ENCODE data around the gene ADORA2A.

ADORA2A gene

DNA sequence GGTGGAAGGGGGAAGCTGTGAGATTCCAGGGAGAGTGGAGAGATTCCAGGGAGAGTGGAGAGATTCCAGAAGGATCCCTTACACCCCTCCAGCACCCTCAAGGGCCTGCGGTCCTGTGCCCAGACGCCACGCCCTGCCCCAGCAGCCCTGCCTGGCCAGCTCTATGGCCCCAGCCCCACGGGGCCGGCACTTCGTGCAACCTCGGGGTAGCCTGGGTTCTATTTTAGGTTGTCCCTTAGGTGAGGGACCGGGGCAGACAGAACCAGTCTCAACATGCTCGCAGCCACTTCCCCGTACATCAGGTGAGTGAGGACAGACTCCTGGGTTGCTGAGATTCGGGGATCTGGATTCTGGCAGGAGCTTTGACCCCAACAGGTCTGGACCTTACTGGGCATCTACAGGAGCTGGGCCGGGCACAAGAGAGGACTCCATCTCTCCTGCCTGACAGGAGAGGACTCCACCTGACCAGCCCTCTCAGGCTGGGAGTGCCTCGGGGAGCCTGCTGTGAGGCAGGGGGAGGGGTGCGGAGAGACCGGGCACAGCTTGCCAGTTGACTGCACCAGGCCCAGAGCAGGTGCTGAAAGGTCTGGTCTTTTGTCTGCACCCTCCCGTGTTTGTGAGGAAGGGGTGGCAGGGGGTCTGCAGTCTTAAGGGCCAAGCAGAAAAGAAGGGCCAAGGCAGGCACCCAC lies 8.5 kb upstream of the ADORA2A start:
- no peak for DNase-seq (ENCODE audit: low read depth)

DNA sequence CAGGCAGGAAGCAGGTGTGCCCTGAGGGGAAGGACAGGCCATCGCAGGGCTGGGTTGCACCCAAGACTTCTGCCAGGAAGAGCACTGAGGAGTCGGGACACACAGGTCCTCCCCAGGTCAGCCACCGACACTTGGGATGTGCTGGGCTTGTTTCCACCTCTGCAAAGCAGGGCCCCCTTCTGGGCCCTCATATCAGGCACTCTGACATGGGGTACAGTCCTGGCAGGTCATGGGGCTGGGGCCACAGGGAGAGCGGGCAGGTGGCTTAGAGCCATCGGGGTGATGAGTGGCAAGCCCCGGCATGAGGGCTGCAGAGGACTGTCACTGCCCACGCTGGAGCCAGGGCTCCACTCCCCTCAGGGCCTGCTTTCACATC lies 7.9 kb upstream of the ADORA2A start:
- DNase-seq (ENCODE audit: low read depth): no peak

DNA sequence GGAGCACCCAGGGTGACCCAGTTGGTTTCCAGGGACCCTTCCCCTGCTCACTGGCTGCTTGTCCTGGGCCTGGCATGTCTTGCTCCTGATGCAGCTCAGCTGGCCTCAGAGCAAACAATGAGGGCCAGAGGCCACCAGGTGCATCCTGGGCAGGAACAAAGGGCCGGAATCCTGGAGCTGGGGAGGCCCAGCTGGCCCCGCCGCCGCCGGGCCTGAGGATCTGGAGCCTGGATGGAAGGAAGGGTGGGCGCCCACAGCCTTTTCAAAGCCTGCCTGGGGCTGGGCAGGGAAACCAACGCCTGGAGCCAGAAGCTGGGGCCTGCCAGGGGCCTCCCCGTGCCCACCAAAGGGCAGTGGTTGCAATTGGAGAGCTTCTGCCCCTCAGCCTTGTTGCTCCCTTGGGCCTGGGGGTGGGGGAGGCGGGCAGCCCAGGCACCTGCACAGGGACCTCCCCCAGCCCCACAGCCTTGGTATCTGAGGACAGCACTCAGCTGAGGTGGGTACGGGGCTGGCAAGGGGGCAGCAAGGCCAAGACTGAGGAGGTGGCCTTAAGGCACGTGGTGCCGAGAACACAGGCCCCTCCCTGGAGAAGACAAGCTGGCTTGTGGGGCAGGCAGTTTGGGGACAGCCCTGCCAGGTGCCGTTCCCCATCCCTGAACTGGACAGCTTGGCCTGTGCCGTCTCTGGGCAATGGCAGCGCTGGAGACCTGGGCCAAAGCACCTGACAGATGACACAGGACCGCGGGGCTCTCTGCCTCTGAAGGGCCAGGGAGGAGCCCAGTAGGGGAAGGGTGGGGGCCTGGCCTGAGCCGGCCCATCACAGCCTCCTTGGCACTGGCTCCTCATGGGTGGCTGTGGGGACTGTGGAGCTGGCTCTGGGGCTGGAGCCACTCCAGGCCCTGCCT lies 7.1 kb upstream of the ADORA2A start:
- DNase-seq (ENCODE audit: low read depth): no peak

DNA sequence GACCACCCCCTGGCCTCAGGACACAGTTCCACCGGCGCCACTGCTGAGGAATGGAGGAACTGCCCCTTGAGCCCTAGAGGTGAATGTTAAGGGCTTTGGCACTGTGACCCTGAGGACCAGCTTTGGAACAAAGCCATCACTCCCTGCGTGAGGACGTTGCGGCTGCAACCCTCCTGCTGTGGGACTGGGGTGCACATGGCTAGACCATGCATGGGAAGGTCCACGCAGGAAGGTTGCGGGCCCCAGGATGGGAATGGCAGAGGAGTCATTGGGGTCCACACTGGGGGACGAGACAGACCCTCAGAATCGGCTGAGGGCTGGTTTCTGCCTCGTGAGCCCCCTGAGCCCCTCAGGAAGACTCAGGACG lies 6.4 kb upstream of the ADORA2A start:
- no peak for DNase-seq (ENCODE audit: low read depth)

DNA sequence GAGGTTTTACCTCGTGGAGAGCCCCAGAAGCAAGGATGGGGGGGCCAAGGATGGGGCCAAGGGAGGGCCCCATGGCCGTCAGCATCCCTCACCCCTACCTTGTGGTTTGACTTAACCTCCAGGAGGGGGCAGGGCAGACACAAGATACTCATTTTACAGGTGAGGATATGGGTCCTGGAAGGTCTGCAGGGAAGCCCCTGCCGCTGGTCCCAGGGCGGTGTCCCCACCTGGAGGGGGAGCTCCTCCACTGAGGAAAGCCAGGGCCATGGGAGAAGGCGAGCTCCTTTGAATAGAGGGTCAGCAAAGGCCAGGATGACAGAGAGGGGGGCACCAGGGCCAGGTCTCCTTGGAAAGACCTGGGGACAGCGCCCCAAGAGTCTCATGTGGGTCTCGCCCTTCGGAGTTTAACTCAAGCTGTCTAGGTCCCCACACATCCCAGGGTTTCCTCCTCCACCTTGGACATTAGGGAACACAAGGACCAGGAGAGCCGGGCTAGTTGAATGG lies 5.9 kb upstream of the ADORA2A start:
- no peak for DNase-seq (ENCODE audit: low read depth)

DNA sequence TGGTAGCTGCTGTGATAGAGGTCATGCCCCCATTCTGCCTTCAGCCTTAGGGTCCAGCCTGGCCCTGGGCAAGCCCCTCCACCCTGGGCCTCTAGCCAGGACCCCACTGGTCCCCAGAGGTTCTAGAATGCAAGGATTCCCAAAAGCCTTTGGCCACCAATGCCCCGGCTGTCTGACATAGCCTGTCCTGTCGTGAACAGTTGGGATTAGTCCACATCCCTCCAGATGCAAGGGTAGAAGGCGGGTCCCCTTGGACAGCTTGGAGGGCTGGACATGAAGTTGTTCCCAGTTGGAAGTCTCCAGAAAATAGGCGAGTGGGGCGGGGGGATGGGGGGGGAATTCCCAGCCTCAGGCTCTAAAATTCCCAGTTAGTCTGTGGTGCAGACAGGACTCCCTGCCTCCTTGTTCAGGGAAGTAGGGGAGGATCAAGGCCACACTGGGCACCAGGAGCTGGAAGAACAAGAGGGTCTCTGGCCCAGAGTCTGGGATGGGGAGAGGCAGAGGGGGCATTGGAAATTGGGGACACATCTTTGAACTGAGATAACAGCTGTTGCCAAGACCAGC lies 5.2 kb upstream of the ADORA2A start:
- no peak for DNase-seq (ENCODE audit: low read depth)

DNA sequence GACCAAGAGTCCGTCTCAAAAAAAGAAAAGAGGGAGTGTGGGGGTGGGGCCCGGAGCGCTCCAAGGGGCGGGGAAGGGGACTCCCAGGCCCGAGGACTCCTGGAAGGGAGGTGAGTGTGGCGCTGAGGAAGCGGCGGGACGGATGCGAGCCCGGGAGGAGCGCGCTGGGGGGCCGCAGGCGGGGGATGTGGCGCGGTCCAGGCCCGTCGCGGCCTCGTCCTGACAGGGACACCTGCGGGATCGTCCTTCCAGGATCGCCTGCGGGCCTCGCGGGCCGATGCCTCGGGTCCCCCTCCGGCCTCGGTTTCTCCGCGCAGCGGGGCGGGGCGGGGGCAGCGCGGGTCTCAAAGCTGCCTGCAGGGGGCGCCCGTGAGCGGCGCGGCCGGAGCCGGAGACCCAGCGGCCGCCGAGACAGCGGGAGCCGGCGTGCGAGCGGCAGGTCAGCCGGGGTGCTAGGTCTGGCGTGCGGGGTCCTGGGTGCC lies 3.8 kb upstream of the ADORA2A start:
- DNase-seq (ENCODE audit: low read depth): no peak

DNA sequence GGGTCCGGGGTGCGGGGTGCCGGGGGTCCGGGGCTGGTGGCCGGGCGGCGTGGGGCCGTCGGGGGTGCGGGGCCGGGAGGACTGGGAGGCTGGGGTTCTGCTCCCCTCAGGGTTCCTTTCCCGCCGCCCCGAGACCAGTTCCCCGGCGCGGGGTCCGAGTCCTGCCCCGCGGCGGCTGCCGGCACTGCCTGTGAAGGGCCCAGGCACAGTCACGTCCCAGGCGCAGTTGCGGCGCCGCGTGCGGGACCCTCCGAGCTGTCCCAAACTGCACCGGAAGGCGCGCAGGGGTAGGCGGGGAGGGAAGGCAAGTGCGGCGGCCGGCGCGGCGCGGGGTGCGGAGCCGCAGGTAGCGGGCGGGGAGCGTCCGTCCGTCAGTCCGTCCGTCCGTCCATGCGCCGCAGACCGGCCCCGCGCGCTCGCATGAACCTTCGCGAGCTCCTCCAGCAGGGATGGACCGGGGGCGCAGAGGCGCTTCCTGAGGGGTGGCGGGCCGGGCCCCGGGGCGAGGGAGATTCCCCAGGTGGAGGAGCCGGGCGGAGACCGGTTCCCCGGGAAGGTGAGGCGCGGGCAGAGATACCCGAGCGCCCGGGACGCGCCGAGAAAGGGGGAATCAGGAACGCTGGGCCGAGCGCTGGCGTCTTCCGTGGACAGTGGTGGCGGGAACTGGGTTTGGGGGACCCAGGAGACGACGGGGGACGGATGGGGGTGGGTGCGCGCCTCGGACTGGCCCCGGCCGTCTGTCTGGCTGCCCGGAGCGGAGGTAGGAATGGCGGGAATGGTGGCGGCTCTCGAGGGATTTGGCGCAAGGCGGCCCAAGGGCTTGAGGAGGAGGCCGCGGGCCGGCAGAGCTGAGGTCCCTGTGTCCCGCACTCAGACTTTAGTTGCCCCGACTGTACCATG lies 3.1 kb upstream of the ADORA2A start:
- DNase-seq (ENCODE audit: low read depth): no peak

DNA sequence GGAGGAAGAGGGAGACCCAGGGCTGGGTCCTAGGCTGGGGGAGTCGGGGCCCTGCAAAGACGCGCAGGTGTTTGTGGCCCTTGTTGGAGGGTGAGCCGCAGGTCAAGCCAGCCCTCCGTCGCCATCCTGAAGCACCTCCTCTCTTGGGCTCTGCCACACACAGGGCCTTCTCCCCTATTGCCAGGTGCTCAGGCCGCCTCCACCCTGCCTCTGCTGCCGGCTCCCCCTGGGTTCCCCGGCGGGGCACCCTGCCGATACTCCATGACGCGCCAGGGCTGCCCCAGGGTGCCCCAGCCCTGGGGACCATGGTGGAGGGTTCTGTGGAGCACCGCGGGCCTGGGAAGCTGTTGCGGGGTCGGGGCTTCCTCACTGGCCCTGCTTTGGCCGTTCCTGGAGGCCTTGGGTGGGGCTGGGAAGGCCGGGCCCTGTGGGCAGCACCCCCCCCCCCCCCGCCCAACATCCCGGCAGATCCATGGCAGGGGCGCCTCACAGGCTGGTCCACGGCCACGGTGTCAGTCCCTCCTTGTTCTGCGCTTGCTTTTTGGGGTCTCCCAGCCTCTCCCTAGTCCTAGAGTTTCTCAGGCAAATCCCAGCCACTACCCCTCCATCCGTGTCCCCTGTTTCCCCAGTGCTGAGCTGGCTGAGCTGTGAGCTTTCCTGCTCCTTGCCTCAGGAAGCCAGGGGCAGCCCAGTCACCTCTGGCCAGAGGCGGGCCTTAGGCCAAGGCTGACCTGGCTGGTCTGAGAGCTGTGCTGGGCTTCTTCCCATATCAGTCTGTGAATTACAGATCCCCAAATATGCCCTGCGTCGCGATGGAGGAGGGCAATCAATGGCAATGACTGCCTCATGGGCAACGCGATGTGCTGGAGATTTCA lies 2.3 kb upstream of the ADORA2A start:
- no peak for DNase-seq (ENCODE audit: low read depth)

DNA sequence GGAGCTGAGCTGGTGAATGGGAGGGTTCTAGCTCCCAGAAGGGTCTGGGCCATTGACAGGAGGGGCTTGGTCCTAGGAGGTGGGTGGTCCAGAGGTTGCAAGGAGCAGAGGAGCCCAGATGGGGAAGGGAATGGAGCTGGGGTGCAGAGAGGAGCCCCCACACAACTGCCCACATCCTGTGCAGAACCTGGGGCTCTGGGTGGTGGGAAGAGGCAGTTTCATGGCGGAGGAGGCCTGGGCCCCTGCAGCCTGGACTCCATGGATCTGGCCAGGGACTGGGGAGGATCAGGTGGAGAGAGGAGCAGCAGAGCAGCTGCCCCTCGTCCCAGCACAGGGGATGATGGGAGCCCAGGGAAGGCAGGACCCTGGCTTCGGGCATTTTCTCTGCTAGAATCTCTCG lies 963 bp upstream of the ADORA2A start:
- DNase-seq (ENCODE audit: low read depth): no peak

DNA sequence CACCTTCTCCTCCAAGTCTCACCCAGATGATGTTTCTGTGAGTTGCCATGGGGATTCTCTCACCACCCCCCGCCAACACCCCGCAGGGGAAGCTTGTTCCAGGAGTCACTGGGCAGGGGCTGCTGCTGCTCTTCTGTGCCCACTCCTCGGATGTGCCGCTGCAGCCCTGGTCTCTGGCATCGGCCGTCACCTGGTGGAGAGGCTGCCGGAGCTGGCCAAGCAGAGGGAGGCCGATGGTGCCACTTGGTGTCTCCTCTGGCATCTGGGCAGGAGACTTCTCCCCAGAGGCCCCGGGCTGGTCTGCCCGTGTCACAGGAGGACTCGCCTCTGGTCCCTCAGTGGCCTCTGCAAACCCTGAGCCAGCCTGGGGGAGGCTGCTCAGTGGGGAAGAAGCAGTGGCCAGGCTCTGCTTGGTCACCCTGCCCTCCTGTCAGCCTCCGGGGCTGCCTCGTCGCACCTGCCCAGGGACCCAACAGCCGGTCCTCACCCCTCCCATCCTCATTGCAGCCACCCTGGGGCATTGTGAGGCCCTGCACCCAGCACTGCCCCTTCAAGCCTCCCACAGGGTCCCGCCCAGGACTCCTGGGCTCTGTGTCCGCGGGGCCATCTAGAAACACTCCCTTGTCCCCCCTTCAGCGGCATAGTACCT lies 424 bp upstream of the ADORA2A start:
- no peak for DNase-seq (ENCODE audit: low read depth)

DNA sequence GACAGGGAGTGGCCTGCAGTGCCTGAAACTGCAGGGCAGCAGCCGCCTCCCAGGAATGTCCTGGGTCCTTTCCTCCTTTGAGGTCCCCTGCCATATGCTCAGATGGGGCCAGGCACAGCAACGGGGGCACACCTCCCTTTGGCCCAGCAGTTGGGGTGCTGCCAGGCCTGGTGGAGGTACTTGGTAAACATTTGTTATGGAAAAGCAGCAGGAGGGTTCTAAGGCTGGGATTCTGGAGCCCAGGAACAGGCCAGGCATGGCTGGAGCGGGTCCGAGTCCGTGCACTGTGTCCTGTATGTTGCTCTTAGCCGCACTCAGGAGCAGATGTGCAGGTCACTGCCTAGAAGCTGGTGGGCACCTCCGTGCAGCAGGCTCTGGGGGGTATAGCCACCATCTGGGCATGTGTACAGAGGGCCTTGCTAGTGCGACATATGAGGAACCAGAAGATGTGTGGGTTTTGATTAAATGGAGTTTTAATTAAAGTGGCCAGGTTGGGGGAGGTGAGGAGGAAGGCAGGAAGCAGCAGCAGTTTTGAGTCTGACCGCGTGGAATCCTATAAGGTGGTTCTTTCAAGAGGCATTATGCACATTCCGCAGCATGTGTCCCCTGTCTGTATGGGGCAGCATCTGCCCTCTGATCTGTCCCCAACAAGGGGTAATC lies 1.5 kb downstream of the ADORA2A start:
- DNase-seq (ENCODE audit: low read depth): no peak

DNA sequence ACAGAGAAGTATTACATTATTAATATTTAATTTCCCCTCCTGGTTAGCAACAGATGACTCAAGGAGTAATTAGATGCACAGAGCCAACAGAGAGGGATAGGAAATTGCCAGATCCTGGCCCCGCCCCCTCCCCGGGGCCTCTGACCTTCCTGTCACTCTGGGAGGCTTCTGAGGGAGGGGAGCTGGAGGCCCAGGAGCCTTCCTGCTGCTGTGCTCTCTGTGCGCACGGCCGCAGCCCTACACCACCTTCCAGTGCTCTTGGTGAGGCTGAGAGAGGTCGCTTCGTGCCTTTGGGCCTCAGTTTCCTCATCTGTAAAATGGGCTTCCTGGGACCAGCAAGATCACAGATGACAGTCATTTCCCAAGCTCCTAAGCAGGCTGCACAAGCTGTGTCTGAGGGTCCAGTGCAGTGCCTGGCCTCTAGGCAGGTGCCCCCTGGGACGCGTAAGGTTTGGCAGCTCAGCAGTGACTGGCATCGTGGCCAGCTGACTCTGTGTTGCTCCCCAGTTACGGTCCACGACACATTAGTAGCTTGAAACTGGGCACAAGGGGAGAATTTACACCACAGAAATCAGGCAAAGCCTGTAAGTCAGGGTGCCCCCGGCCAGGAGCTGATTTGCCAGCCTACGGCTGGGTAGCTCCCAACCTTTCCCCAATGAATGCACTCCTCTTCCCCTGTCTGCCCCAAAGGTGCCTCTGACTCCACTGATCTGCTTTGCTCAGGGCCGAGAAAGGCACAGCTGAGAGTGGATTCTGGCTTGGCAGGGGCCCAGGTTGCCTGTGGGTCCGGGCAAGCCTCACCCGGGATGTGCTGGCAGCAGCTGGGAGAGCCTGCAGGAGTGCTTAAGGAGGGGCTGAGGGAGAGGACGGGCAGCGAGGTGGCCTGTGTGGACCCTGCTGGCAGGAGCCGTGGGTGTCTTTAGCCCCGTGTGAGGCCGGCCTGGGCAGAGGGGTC lies 2.3 kb downstream of the ADORA2A start:
- DNase-seq (ENCODE audit: low read depth): peak; percentile 22

DNA sequence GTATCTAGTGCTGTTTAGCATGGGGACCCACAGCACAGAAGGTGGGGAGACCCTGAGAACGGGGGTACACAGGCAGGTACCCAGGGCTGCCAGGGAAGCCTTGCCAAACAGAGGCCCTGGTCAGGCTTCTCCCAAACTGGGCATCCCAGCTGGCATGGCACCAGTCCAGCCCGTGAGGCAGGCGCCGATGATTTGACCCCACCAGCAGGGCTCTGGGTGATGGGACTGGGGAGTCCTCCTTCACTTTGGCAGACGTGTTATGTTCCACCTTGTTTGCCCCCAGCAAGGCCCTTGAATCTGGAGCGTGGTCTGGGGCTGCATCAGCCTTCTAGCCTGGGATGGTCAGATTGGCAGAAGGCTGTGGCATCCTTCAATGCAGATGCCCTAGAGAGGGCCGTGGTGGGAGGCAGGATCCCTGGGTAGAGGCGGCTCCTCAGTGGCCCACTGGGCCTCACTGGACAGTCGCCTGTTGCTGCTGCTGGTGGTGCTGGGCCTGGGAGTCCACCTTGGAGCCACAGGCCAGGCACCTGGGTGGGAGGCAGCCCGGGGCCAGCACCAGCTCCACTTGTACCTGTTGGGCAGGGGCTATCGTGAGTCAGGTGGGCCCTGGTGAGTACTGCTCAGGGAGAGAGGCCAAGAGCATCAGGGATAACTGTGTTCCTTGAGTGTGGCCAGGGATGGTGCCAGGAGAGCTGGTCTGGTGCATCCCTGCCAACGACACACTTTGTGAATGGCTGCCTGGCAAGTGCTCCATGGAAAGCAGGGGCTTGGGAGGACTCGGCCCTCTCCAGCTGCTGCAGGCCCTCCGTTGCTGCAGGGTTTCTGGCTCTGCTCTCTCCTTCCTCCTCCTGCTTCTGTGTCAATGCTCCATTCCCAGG lies 3.3 kb downstream of the ADORA2A start:
- no peak for DNase-seq (ENCODE audit: low read depth)

DNA sequence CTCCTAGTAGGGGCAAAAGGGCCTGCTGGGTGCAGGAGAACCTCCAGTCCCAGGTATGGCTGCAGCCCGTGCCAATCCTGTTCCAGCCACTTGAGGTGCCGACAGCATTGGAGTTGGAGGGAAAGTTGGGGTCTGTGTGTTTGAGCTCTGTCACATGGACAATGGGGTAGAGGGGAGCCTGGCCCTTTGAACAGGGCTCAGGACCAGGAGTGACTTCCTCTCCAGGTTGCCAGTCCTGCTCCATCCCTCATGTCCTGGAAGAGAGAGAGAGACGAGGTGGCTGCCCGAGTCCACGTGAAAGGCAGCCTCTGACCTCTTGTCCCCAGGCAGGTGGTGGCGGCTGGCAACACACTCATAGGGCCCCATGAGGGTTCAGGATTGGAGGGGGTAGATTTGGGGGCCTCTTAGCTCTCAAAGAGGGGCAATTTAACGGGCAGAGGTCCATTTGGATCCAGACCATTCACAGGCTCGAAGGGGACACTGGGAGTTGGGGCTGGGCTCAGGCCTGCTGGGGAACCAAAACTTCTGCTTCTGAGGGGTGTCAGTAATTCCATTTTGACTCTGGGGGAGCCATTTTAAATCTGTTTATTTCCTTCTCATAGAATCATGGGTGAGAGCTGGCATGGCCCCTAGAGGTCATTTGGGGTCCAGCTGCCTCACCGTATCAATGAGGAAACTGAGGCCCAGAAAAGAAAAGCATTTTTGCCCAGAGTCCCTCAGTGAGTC lies 4.1 kb downstream of the ADORA2A start:
- DNase-seq (ENCODE audit: low read depth): no peak

DNA sequence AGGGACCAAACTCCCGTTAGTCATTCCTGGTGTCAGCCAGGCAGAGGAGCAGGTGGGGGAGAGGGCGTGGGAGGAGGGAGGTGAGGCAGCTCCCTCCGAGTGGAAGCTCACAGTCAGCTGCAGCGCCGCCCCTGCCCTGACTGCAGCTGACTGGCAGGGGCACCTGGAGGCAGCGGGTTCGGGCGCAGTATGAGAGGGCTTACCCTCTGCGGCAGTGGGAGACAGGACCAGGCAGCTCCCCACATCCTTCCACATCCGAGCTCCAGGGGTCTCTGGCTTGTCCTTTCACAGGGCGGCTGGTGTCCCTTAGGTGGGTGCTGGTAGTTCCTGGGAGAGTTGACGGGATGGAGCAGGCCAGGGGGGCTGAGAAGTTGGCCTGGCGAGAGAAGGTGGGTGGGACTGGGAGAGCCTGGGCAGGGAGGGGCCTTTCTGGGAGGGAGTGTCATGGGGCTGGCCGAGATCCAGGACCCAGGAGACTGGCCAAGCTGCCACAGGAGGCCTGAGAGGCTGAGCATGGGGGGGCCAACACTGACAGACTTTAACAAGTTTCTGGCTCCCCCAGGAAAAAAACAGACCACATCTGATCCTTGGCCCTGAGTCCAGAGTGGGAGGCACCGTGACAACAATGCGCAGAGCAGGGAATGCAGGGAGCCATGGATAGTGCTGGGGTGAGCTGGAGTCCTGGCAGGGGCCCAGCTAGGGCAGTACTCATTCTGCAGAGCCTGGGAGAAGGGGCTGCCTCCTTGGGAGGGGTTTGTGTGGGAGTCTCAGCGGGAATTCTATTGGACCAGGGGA lies 4.9 kb downstream of the ADORA2A start:
- peak; percentile 29 for DNase-seq (ENCODE audit: low read depth)

Data from iris pigment epithelial cell (primary cell).